Epithelial cell of proximal tubule (primary cell): Measurements from ENCODE around the gene PCGF2. TPM values are rescaled to one million over a fixed set of nuclear protein-coding genes. Genes with fewer than 3 reads are reported as not detected.

Experiments used
- DNase-seq: peaks from one replicate; pipeline ENCODE4 v3.0.0-alpha.2; 2011; ENCODE audit warnings: low read depth
- H3K4me3 ChIP-seq: 2 replicates; pipeline ENCODE4 v1.5.1; 2011; ENCODE audit warnings: low read depth, mild to moderate bottlenecking, low read length
- CTCF ChIP-seq: conservative IDR thresholded peaks from 2 replicates; pipeline ENCODE4 v1.5.1; 2012; ENCODE audit warnings: low read depth, mild to moderate bottlenecking, low read length
- total RNA-seq: library from RNA; depleted of rRNA; stranded (reverse); fragments of >200 nt; gene quantifications from 2 replicates; pipeline ENCODE4 v1.2.3, GENCODE V29; 2015

The PCGF2 gene
- total RNA-seq, 1 donor from 2014 or later: 7.6 TPM

DNA sequence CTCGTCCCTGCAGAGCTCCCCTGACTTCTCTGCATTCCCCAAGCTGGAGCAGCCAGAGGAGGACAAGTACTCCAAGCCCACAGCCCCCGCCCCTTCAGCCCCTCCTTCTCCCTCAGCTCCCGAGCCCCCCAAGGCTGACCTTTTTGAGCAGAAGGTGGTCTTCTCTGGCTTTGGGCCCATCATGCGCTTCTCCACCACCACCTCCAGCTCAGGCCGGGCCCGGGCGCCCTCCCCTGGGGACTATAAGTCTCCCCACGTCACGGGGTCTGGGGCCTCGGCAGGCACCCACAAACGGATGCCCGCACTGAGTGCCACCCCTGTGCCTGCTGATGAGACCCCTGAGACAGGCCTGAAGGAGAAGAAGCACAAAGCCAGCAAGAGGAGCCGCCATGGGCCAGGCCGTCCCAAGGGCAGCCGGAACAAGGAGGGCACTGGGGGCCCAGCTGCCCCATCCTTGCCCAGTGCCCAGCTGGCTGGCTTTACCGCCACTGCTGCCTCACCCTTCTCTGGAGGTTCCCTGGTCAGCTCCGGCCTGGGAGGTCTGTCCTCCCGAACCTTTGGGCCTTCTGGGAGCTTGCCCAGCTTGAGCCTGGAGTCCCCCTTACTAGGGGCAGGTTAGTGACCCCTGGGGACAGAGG is 31.6 kb downstream of the PCGF2 start:
- no peak for DNase-seq
- no peak for TF ChIP-seq CTCF
- H3K4me3 ChIP-seq: no peak overlapping the region

DNA sequence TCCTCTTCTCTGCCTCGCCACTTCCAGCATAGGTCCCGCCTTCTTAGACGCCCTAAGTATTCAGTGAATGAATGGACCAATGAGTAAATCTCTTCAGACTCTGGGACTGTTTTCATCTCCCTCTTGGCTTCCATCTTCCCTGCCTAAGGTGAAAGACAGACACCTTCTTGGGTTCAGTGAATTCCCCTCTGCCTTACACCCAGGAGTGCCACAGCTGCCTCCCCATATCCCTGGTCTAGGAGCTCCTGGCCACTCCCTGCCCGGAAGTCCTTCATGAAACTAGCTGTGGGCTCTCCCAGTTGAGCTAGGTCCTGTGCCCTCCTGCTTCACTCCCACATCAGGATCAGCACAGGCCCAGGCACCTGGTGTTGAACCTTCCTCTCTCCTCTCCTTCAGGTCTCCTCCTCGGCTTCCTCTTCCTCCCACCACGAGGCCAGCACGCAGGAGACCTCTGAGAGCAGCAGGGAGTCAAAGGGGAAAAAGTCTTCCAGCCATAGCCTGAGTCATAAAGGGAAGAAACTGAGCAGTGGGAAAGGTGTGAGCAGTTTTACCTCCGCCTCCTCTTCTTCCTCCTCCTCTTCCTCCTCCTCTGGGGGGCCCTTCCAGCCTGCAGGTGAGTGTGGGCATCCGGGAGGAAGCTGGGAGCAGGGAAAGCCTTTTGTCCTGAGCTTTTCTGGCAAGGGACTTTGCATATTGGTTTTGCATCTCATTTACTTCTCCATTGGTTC is 32.8 kb downstream of the PCGF2 start:
- no peak for DNase-seq
- TF ChIP-seq CTCF: no peak
- H3K4me3 ChIP-seq: no peak overlapping the region

DNA sequence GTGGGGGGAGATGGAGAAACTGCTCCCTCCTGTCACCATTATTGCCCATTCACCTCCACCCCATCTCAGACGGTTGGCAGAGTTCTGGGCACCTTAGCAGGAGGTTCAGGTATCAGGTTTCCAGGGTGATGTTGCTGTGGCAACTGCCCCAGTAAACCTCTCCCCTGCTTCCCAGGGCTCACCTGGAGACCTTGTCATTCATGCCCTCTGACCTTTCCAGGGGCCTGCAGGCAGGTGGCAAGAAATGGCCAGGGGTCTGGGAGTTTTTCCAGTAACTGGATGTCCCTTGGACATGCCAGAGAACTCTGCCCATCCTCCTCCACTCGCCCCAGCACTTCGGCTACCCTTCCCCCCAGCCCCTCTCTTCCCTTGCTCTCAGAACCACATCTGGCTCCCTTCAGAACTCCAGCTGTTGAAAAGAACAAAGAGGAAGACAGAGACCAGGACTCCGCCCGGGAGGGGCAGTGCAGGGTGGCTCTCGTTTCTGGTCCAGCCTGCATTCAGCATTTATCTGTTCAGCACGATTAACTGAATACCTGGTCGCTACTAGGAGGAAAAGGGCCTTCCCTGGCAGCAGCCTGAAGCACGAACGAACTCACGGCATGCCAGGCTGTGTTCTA is 34.6 kb downstream of the PCGF2 start:
- DNase-seq: no peak
- H3K4me3 ChIP-seq: no peak overlapping the region
- TF ChIP-seq CTCF: no peak

- no peak for DNase-seq
- TF ChIP-seq CTCF: no peak
- H3K4me3 ChIP-seq: no peak overlapping the region
Measured at GRCh38 chr17:38712593-38712992, 35.5 kb downstream of the PCGF2 start.

DNA sequence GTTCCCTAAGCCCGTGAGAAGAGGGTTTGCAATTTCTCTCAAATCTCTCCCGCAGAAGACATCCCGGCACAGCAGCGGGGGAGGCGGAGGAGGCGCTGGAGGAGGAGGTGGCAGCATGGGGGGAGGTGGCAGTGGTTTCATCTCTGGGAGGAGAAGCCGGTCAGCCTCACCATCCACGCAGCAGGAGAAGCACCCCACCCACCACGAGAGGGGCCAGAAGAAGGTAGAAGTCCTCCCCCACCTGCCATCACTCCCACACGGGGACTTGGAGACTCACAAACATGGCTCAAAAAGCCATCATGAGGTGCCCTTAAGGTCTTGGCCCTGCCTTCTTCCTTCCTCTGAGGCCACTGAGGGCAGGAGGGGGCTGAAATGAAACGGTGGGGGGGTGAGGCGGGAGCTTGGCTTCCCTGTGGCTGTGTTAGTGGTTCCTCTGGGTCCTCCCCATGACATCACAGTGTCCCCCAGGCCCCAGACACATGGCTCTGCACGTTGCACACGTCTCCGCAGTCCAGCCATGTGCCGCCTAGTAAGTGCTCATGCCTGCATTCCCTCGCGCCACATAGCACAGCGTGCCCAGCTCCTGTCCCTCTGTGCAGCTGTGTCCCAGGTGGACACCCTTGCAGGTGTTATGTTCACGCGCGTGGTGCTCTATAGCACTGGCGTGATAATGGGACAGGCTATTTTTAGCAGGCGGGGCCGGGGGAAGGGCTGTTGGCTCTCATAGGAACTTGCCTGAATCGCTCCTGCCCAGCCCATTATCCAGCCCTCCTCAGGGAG is 36.2 kb downstream of the PCGF2 start:
- no peak for DNase-seq
- TF ChIP-seq CTCF: no peak
- H3K4me3 ChIP-seq: no peak overlapping the region

- no peak overlapping the region for H3K4me3 ChIP-seq
- no peak for TF ChIP-seq CTCF
- no peak for DNase-seq
Measured at GRCh38 chr17:38710985-38711384, 37.2 kb downstream of the PCGF2 start.
